Measurements from ENCODE around the gene SLC9A3.

The SLC9A3 gene

DNA sequence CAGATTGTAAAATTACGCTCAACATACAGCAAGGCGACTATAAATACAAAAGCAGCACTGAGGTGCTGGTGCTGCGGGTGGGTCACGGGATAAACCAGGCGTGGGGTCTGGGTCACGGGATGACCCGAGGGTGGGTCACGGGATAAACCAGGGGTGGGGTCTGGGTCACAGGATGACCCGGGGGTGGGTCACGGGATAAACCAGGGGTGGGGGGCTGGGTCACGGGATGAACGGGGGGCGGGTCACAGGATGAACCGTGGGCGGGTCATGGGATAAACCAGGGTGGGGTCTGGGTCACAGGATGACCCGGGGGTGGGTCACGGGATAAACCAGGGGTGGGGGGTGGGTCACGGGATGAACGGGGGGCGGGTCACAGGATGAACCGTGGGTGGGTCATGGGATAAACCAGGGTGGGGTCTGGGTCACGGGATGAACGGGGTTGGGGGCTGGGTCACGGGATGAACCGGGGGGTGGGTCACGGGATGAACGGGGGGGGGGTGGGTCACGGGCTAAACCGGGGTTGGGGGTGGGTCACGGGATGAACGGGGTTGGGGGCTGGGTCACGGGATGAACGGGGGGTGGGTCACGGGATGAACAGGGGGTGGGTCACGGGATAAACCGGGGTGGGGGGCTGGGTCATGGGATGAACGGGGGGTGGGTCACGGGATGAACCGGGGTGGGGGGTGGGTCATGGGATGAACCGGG is 30.2 kb upstream of the SLC9A3 start:
- DNase-seq (ENCODE audit: low read depth) = no peak

DNA sequence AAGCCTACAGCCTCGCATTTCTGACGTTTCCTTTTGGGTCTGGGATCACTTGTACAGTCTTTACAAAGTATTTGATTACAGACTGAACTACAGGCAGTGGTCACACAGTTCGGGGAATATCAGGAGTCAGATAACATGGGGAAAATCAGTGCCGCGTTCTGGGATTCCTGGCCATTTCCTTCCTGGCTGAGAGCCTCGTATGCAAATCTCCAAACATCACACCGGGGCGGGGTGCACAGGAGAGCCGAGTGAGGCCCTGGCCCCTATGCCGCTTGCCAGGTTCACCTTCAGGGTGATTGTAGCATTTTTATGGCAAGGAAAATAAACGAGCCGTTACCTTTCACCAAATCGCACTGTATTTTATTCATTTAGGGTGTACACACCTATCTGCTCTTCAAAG is 29.6 kb upstream of the SLC9A3 start:
- no peak for DNase-seq (ENCODE audit: low read depth)

DNA sequence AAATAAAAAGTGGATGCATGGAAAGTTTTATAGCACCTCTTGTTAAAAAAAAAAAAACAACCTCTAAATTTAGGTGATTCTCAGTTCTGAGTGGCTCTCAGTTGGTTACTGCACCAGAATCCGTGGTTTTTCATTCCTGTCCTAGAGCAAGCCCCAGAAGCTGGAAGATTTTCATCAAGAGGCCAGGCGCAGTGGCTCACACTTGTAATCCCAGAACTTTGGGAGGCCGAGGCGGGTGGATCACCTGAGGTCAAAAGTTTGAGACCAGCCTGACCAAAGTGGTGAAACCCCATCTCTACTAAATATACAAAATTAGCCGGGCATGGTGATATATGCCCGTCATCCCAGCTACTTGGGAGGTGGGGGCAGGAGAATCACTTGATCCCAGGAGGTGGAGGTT is 27.2 kb upstream of the SLC9A3 start:
- DNase-seq (ENCODE audit: low read depth) = no peak

DNA sequence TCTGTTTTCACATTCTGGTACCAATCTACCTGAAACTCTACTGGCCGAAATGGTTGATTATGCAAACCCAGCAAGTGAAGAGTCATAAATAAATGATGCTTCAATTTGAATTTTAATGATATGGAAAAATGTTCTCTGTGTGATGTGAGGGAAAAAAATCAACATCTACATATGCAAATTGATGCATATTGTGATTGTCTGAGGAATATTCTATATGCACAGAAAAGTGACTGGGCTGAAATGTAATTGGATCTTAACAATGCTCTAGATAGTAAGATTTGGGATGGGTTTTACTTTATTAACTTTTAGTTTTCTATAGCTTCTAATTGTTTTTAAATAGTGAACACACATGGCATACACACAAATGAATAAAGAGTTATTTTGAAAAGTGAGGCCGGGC is 25.0 kb upstream of the SLC9A3 start:
- DNase-seq (ENCODE audit: low read depth) = no peak

DNA sequence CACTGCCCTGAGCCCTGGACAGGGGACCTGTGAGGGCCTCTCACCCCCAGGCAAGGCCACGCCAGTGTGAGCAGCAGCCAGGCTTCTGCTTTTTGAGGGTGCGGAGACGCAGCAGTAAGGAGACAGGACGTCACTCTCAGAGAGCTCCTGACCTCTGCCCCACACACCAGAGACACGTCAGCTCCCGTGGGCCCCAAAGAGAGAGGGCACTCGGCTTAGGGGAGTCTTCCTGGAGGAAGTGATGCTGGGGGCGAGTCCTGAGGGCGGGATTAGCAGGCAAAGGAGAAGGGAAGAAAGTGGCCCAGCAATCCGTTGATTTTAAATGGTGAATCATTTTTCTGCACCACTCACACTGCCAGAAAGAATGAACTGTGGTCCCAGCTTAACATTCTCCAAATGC is 24.0 kb upstream of the SLC9A3 start:
- no peak for DNase-seq (ENCODE audit: low read depth)

DNA sequence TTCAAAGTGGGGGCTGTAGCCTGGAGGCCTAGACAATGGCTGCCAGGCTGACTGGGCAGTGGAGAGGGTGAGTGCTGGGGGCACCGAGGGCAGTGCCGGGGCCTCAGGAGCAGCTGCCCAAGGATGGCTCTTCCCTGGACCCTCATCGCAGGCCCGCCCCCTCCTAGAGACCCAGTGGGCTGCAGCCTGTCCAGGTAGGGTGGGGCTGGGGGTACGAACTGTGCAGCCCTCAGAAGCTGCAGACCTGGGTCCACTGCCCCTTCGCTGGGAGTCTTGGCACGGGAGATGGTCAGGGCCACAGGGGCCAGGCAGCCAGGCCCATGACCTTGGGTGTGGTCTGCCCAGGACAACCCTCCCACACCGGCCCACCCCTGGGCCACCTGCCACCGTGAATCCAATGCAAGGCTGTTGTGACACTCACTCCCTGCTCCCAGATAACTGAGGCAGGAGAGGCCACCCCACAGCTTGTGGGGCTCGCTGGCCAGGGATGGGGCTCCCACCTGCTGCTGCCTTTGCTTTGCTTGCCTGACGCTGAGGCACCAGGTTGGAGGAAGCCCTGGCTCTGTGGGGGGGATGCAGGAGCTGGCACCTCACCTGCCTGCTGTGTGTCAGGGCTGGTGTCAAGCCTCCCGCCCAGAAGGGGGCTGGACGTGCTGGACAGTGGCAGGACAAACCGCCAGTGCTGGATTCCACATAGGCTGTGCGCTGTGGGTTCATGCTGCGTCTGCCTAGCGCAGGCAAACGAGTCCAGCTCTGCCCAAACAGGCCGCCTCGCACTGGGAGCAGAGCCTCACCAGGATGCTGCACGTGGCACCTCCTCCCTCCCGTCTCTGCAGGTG is 23.1 kb upstream of the SLC9A3 start:
- DNase-seq (ENCODE audit: low read depth) = no peak

DNA sequence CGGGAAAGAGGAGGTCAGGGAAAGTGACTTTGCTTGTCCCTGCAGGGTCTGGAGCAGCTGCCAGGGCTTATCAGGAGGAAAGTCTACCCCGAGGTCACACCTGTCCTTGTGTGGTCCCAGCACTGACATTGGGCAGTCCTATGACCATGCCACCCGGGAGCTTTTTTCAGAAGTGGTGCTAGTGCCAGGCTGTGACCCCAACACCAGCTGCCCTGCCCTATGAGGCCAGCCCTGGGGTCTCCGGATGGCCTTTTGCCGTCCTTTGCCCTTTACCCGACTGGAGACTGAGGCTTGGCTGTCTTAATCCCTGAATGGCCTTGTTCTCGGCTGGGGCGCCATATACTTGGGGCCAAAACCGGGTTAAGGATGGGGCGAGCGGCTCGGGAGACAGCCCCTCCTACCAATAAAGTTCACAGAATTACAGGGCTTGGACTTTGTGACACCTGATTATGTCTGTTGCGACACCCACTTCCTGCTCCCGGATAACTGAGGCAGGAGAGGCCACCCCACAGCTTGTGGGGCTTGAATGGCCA is 22.2 kb upstream of the SLC9A3 start:
- DNase-seq (ENCODE audit: low read depth) = no peak

DNA sequence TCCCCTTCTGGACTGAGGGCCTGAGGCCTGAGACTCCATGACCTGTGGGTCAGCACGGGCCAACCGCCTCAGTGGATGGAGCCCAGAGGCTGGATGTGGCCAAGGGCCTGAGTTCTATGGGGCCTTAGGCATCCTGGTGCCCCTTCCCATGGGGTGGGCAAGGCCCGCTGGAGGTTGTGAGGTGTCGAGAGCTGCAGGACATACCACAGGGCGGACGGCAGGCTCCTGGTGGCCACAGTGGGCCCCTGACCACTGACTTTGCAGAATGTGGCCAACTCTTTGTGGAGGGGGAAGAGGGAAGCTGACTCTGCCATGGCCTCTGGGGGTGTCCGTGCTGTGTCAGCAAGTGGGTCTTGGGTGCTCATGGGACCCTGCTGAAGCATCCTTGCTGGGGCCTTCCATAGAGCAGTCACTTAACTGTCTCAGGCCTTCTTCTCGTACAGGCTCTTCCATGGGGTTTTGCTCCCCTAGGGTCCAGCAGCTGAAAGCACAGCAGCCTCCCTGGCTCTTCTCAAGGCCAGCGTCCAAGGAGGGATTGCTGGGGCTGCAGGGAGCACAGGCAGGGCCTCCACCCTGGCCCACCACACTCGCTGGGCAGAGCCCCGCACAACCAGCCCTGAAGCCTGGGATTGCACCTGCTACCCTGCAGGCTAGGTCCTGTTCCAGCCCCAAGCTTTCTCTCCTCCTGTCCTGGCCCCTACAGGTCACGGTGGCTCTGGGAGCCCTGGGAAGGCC is 21.6 kb upstream of the SLC9A3 start:
- no peak for DNase-seq (ENCODE audit: low read depth)

DNA sequence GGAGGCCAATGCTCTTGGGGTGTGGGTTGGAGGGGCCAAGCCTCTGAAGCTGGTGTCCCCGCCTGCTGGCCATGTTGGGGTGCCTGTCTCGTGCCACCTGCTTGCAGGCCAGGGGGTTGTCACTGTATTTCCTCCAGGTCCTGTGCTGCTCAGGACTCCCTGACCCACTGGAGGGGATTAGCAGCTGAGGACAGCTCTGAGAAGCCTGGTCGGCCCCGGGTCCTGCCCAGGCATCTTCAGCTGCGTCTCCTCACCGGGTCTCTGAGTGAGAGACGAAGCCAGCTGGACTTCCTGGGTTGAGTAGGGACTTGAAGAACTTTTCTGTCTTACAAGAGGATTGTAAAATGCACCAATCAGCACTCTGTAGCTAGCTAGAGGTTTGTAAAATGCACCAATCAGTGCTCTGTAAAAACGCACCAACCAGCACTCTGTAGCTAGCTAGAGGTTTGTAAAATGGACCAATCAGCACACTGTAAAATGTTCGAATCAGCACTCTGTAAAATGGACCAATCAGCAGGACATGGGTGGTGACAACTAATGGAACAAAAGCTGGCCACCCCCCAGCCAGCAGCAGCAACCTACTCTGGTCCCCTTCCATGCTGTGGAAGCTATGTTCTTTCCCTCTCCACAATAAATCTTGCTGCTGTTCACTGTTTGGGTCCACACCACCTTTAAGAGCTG is 20.6 kb upstream of the SLC9A3 start:
- no peak for DNase-seq (ENCODE audit: low read depth)

DNA sequence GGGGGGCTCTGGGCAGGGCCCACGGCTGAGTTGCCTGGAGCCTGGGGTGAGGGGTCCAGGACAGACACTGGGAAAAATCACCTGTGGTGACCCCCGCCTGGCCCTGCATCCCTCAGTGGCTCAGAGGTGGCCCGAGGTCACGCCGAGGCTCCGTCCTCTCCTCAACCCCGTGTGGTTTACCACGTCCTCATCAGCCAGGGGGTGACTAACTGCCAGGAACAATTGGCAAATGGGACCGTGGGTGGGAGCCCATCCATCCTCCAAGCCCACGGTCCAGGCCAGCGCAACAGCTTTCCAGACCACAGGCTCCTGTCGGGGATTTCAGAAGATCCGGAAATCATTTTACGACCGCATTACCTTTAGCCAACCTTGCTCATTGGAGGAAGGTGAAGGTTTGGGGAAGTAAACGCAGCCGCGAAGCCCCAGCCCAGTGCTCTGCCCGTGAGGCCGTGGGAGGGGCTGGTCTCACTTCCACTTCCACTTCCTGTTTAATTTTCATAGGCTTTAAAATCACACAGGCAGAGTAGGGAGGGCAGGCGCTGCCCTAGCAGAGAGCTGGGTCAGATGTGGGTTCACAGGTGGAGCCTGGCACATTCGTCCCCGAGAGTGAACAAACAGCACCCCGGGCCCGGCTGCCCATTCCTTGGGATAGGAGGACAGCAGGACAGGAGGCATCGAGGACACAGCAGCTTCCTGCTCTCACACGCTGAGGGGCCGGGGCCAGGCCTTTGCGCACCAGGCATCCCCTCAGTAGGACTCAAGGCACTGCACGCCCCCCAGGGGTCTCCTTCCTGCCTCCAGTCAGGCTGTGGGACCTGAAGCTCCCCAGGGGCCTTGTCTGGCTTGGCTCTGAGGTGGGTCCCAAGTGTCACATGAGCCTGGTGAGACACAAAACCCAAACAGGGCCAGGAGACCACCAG is 19.8 kb upstream of the SLC9A3 start:
- no peak for DNase-seq (ENCODE audit: low read depth)

DNA sequence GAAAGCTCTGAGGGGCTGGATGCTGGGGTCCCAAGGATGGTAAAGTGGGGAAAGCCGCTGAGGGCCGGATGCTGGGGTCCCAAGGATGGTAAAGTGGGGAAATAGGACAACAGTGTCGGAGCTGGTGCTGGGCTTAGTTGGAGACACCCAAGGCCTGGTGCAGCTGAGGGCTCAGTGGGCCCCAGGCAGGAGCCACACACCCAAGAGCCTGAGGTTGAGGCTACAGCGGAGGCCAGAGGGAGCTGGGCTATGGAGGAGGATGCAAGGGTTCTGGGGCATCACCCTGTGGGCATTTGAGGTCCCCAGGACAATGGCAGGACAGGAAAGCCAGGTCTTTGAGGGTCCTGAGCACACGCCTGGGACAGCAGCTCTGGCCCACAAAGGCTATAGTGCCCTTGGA is 19.1 kb upstream of the SLC9A3 start:
- DNase-seq (ENCODE audit: low read depth) = no peak

DNA sequence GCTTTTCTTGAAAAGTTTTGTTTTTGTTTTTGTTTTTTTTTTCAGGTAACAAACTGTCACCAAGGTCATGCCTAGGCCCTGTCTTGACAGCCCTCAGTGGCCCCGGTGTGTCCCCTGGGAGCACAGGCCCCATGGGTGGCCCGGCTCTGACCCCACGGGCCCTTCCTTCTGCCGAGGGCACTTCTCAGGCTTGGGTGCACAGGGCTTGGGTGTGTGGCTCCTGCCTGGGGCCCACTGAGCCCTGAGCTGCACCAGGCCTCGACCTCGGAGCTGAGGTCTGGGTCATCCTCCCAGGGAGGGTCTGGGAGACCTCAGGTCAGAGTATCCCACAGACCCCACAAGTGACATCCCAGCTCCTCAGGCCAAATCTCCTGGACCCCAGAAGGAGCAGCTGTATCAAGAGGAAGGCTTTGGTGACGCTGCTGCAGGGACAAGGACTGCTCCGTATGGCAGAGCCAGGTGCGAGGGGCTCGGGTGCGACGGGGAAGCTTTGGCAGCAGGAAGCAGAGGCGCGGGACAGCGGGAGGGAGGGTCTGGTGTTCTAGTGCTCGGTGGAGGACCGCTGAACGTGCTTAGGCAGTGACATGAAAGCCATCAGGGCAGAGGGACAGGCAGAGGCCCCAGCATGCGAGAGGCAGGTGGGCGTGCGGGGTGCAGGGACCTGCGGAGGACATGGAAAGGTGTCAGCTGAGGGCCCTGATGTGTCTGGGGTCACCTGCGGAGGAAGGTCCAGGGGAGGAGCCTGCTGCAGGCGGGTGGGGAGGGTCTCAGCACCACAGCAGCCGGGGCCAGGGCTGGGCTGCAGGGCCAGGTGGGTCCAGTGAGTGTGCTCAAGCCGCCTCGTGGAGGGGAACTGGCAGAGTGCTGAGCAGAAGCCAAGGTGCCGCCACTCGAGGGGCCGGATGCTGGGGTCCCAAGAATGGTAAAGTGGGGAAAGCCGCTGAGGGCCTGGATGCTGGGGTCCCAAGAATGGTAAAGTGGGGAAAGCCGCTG is 18.4 kb upstream of the SLC9A3 start:
- no peak for DNase-seq (ENCODE audit: low read depth)

DNA sequence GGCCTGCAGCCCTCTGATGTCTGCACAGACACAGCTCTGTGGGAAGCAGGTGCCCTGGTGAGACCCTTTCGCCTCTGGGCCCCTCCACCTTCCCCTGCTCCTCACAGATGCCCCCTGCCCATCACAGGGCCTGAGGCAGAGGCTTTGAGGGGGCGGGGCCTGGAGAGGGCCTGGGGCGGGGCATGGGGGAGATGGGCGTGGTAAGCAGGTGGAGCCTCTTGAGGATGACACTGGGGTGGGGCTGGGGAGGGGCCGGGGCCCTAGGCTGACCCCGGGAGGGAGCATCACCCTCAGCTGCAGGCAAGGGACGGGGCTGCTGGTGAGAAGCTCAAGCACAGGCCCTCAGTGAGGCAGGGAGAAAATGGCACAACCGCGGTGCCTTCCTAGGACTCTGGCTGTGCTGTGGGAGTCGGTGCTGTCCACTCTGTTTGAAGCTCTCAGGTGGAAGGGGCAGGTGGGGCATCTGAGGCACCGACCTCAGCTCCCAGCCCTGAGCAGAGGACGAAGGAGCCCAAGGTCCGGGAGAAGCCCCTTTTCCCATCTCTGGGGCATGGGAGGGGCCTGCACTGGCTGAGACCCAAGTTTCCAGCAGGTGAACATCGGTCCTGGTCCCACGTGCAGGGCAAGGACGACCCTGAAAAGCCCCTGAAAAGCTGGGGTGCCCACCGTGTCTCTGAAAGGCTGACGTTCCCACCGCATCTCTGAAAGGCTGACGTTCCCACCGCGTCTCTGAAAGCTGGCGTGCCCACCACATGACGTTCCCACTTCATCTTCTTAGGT is 17.5 kb upstream of the SLC9A3 start:
- DNase-seq (ENCODE audit: low read depth) = no peak

DNA sequence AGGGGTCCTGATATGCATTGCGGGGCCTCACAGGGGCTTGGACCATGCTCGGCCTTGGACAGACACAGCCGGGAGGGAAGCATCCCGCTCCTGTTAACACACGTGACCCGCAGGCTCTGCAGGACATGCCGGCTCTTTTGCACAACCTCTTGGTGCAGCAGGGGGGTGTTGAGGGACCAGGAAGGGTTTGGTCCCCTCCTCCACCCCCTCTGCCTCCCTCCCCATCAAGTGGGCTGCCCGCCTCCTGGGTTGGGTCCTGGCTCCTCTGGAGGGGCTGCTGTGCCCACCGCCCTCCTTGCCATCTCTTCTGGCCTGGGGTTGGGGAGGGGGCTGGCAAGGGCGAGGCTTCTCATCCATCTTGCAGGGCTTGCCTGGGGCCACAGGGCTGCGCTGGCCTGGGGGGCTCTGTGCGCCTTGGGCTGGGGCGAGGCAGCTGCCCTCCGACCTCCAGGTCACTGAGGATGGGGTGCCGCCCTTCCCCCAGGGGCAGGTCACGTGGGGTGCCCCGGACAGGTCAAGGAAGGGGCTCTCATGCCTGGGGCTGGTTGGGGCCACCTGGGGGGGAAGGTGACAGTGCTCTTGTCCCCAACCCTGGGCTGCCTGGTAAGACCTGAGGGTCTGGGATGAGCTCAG is 16.8 kb upstream of the SLC9A3 start:
- no peak for DNase-seq (ENCODE audit: low read depth)

DNA sequence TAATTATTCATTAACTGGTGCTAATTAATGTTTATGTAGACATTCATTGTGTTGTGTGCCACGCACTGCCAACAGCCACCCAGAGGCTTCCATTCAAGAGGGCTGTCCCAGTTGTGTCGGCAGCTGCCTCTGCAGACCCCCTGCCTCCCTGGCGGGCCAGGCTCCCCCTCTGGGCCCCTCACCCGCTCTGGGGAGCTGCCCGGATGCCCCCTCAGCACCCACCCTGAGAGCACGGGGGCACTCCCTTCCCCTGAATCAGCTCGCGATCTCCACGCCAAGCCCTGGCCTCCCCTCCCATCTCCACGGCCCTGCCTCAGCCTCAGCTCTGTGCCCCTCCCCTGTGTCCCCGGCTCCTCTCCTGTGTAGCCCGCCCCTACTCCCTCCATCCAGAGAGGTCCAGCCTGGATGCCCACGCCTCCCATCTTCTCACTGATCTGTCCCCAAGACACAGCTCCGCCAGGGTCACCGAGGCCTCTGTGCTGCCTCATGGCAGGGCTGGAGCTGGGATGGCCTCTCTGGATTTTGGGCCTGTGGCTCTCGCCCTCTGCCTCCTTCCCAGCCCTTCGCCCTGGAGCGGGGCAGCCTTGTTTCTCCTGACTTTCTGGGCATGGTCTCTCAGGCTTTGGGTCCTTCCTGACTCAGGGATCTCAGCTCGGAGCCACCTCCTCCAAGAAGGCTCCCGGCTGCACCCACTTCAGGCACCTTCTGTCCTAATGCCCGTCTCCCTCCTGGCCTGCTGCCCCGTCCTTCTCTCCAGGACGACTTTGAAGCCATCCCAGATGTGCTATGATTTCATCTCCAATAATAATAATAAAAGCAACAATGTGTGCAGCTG is 16.0 kb upstream of the SLC9A3 start:
- DNase-seq (ENCODE audit: low read depth) = no peak

DNA sequence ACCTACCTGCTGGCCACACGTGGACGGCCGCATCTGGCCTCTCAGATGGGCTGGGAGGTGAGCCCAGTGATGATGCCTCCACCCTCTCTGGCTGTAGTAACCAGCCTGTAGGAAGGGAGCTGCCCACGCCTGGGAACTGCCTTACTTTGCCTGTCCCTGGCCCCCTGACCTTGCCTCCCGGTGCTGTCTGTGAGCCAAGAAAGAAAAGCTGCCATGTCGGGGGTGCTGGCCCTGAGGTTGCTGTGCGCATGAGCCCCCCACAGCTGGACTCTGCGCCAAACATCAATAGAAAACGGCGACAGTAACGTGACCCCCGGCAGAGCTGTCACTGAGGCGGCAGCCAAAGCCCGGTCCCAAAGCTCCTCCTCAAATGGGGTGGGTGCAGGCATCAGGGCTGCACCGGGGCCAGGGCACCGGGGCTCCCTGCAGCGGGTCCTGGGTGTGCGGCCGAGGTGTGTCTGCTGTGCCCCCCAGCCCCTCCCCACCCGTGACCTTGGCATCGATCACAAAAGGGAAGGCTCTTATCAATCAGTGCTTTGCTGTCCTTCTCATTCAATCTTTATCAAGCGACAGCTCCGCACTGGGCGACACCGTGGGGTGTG is 15.3 kb upstream of the SLC9A3 start:
- no peak for DNase-seq (ENCODE audit: low read depth)

DNA sequence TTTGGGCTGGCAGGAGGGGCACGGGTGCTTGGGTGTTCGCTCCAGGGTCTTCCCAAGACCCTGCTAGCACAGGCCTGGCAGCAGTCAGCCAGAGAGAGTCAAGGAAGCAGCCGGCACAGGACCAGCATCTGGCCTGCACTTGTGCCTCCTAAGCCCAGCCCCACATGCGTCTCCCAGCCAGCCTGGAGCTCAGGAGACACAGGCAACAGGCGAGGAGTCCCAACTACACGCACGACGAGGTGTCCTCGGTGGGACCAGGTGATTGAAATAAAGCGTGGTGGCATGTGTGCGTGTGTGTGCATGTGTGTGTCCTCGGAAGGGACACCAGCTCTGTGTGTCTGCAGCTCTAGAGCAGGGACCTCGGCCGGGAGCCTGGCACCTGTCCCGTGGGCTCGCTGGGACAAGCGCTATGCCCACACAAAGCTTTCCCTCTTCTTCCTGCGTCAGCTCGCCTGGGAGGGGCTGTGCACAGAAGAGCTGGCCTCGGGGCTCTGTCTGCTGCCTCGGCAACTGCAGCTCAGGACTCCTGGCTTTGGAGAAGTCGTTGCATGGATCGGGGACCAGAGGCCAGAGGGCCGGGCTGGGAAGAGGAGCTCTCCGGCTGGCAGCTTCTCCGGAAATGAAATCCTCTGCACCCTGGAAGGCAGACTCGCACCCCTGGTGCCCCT is 14.7 kb upstream of the SLC9A3 start:
- no peak for DNase-seq (ENCODE audit: low read depth)
